Thoracic aorta (tissue), 2 donors: ENCODE measurements around the gene BCAN. TPM values are rescaled to one million over a fixed set of nuclear protein-coding genes. Genes with fewer than 3 reads are reported as not detected.
A peak's percentile ranks its signal among the peaks of the same experiment; 100 is the strongest.

ENCODE experiments used
- ATAC-seq: fragments of 150-250 bp; one replicate; pipeline ENCODE4 v1.8.0; 2017; ENCODE audit warnings: low read depth; ENCODE audit not compliant: insufficient number of reproducible peaks, low FRiP score
- DNase-seq: peaks from one replicate; pipeline ENCODE4 v3.0.0-alpha.2; 2020; ENCODE audit warnings: low spot score
- H3K27ac ChIP-seq, 2 donors: fragments of 200-600 bp; sonication (generic); 1 replicate in 1 of 2; 2 replicates in 1 of 2; pipeline ENCODE4 v1.5.1; 2016; ENCODE audit warnings: mild to moderate bottlenecking in 2 of 2, moderate library complexity in 2 of 2
- H3K27me3 ChIP-seq: fragments of 200-600 bp; sonication (generic); replicated peaks from 2 replicates; pipeline ENCODE4 v1.6.0; 2016; ENCODE audit warnings: mild to moderate bottlenecking; ENCODE audit not compliant: insufficient read depth
- H3K36me3 ChIP-seq: fragments of 200-600 bp; sonication (generic); one replicate; pipeline ENCODE4 v1.5.1; 2016
- H3K4me1 ChIP-seq, 2 donors: fragments of 200-600 bp; sonication (generic); 1 replicate in 1 of 2; 2 replicates in 1 of 2; pipeline versions ENCODE4 v1.5.1 to v1.6.0; 2016; ENCODE audit warnings: low read depth in 2 of 2, mild to moderate bottlenecking in 1 of 2; ENCODE audit not compliant: control insufficient read depth in 1 of 2
- H3K4me3 ChIP-seq: fragments of 200-600 bp; sonication (generic); 2 replicates; pipeline ENCODE4 v1.5.1; 2016; ENCODE audit warnings: mild to moderate bottlenecking
- H3K9me3 ChIP-seq: fragments of 200-600 bp; sonication (generic); 2 replicates; pipeline ENCODE4 v1.5.1; 2016
- CTCF ChIP-seq: fragments of 200-600 bp; sonication (generic); IDR thresholded peaks from one replicate; pipeline ENCODE4 v1.5.1; 2019; ENCODE audit warnings: antibody characterized with exemption
- total RNA-seq, 2 donors: library from RNA; depleted of rRNA; stranded (reverse); fragments of >200 nt; gene quantifications; one replicate each; pipeline versions ENCODE4 v1.1.0 to v1.2.3, GENCODE V29; 2016

The BCAN gene
- total RNA-seq, 2 donors from 2014 or later: 0.54 to 0.99 TPM

GRCh38 chr1:156618853-156619581 lies 22.9 kb upstream of the BCAN start, which contains the start of gene HAPLN2:
TSS of gene HAPLN2 (plus strand) at chr1:156619415. CDS start at chr1:156623491, 4,076 bp downstream.
- peaks cover 2 to 28% of the 10 kb centered on the region in 2 donors for H3K4me1 ChIP-seq

GRCh38 chr1:156619582-156619955 lies 22.3 kb upstream of the BCAN start:
- Histone ChIP-seq H3K27me3 (peaks cover 4% of the 10 kb centered on the region), H3K4me3 (no peak overlapping the region), H3K36me3 (no peaks in the 10 kb centered on the region), H3K9me3 (no peaks in the 10 kb centered on the region), H3K27ac (no peak overlapping the region), H3K4me1 (peaks cover 7 to 32% of the 10 kb centered on the region in 2 donors)
- ATAC-seq (no peak), DNase-seq (no peak)
- TF ChIP-seq CTCF: no peak

More at GRCh38 chr1:156618853-156619581, 22.9 kb upstream of the BCAN start, which contains the start of gene HAPLN2:
- no peak for TF ChIP-seq CTCF
- no peaks in the 10 kb centered on the region for H3K36me3 ChIP-seq
- no peaks in the 10 kb centered on the region for H3K9me3 ChIP-seq
- H3K4me3 ChIP-seq: no peak within 1 kb of the TSS
- ATAC-seq: no peak
- no peak for DNase-seq
- H3K27me3 ChIP-seq: peaks cover 4% of the 10 kb centered on the region
- no peak within 1 kb of the TSS for H3K27ac ChIP-seq

- H3K27ac ChIP-seq: no peak overlapping the region
- TF ChIP-seq CTCF: no peak
- peaks cover 13 to 22% of the 10 kb centered on the region in 2 donors for H3K4me1 ChIP-seq
- no peak overlapping the region for H3K4me3 ChIP-seq
- DNase-seq (no peak), ATAC-seq (no peak)
- H3K9me3 ChIP-seq: no peaks in the 10 kb centered on the region
- no peaks in the 10 kb centered on the region for H3K36me3 ChIP-seq
- H3K27me3 ChIP-seq: peaks cover 4% of the 10 kb centered on the region
These were observed 19.2 kb upstream of the BCAN start for GRCh38 chr1:156622581-156623297.

- H3K4me3 ChIP-seq: peak overlapping the region; percentile 69
- H3K4me1 ChIP-seq: peaks cover 13 to 22% of the 10 kb centered on the region in 2 donors
- no peak for ATAC-seq
- peak; percentile 41 for TF ChIP-seq CTCF
- no peak for DNase-seq
- H3K36me3 ChIP-seq: no peaks in the 10 kb centered on the region
- no peaks in the 10 kb centered on the region for H3K9me3 ChIP-seq
- H3K27ac ChIP-seq: no peak overlapping the region
- peaks cover 4% of the 10 kb centered on the region for H3K27me3 ChIP-seq
These were observed 17.7 kb upstream of the BCAN start for GRCh38 chr1:156623946-156624813.
